ENCODE data around the gene UBXN10.

GRCh38 chr1:20180129-20180843, 5.6 kb upstream of the UBXN10 start:
- TF ChIP-seq CTCF (conservative IDR thresholded peaks at IDR 0.05) (no peak), ZFX (IDR thresholded peaks at IDR 0.05) (no peak)
